Stimulated activated CD4-positive, alpha-beta T cell treated with anti-CD3 and anti-CD28 coated beads, Interleukin-1b, Interleukin-23, amount 100 ng/mL, for 1 hour (primary cell): ENCODE data around the gene SETSIP.
"Not testable (repeated sequence)": the region's sequence is repeated elsewhere in the genome, so short reads cannot be mapped to it uniquely, and the experiment has no call there.

Experiments
- DNase-seq, 2 donors: peaks; one replicate each; pipeline ENCODE4 v3.0.0-alpha.2; 2020; ENCODE audit warnings: low read depth in 2 of 2

SETSIP gene

GRCh38 chr1:92075311-92075710, at the start of gene SETSIP:
Gene SETSIP (minus strand): TSS chr1:92075411. CDS start chr1:92075411, 0 bp downstream.
- DNase-seq = no peak

GRCh38 chr1:92123868-92124267, 48.7 kb upstream of the SETSIP start:
- no peak for DNase-seq

- DNase-seq = no peak
These were observed 43.6 kb upstream of the SETSIP start for GRCh38 chr1:92118826-92119225.

GRCh38 chr1:92117526-92117925, 42.3 kb upstream of the SETSIP start:
- no peak for DNase-seq

- DNase-seq = no peak
These were observed 33.4 kb upstream of the SETSIP start for GRCh38 chr1:92108631-92109030.

GRCh38 chr1:92105546-92106081, 30.4 kb upstream of the SETSIP start:
- DNase-seq = no peak

GRCh38 chr1:92096317-92096716, 21.1 kb upstream of the SETSIP start:
- no peak for DNase-seq

GRCh38 chr1:92095874-92096273, 20.7 kb upstream of the SETSIP start:
- no peak for DNase-seq

- no peak for DNase-seq
These were observed 19.4 kb upstream of the SETSIP start for GRCh38 chr1:92094595-92094994.

GRCh38 chr1:92094090-92094489, 18.9 kb upstream of the SETSIP start:
- DNase-seq = no peak

GRCh38 chr1:92091625-92092024, 16.4 kb upstream of the SETSIP start:
- no peak for DNase-seq

- DNase-seq = no peak
These were observed 12.3 kb upstream of the SETSIP start for GRCh38 chr1:92087542-92087941.

- no peak for DNase-seq
These were observed 10.5 kb upstream of the SETSIP start for GRCh38 chr1:92085727-92086126.

- no peak for DNase-seq
These were observed 9.4 kb upstream of the SETSIP start for GRCh38 chr1:92084651-92085050.

- DNase-seq = no peak
These were observed 5.8 kb upstream of the SETSIP start for GRCh38 chr1:92081031-92081430.

GRCh38 chr1:92080128-92080985, 5.1 kb upstream of the SETSIP start, which contains the start of gene BTBD8:
Gene BTBD8 (plus strand): TSS chr1:92080345. CDS start chr1:92080572, 227 bp downstream.
- DNase-seq = peak; percentile 62 to 68

GRCh38 chr1:92079441-92079840, 4.2 kb upstream of the SETSIP start:
- no peak for DNase-seq

- not testable (repeated sequence) for DNase-seq
These were observed 2.9 kb upstream of the SETSIP start for GRCh38 chr1:92078077-92078476.

GRCh38 chr1:92076363-92076762, 1.2 kb upstream of the SETSIP start:
- no peak for DNase-seq

- DNase-seq = not testable (repeated sequence)
These were observed 765 bp downstream of the SETSIP start for GRCh38 chr1:92074446-92074845.

GRCh38 chr1:92070892-92071291, 4.3 kb downstream of the SETSIP start:
- no peak for DNase-seq

- no peak for DNase-seq
These were observed 8.9 kb downstream of the SETSIP start for GRCh38 chr1:92066321-92066720.

GRCh38 chr1:92065042-92065441, 10.2 kb downstream of the SETSIP start:
- DNase-seq = no peak
